Memory B cell (primary cell): ENCODE data around the gene RRP15.
A peak's percentile ranks its signal among the peaks of the same experiment; 100 is the strongest.

ENCODE experiments used
- ATAC-seq: fragments of 150-1000 bp; cut with Tn5 transposase; 2 replicates; pipeline ENCODE4 v1.10.0; 2021; ENCODE audit warnings: low read depth, mild to moderate bottlenecking, moderate library complexity
- DNase-seq, 2 donors: peaks; one replicate each; pipeline ENCODE4 v3.0.0; 2022; ENCODE audit warnings: low spot score in 2 of 2
- H3K27ac Mint-ChIP-seq: one replicate; pipeline ENCODE4 v1.8.0; 2022; ENCODE audit warnings: mild to moderate bottlenecking, moderate library complexity, mixed read lengths
- H3K27me3 Mint-ChIP-seq: one replicate; pipeline ENCODE4 v1.8.0; 2022; ENCODE audit warnings: mixed read lengths
- H3K36me3 Mint-ChIP-seq: one replicate; pipeline ENCODE4 v1.8.0; 2022; ENCODE audit warnings: mild to moderate bottlenecking, mixed read lengths
- H3K4me1 Mint-ChIP-seq: one replicate; pipeline ENCODE4 v1.8.0; 2022; ENCODE audit warnings: mixed read lengths
- H3K4me3 Mint-ChIP-seq: one replicate; pipeline ENCODE4 v1.8.0; 2022; ENCODE audit warnings: mild to moderate bottlenecking, moderate library complexity, mixed read lengths
- H3K9me3 Mint-ChIP-seq: one replicate; pipeline ENCODE4 v1.8.0; 2022; ENCODE audit warnings: mixed read lengths

The RRP15 gene

DNA sequence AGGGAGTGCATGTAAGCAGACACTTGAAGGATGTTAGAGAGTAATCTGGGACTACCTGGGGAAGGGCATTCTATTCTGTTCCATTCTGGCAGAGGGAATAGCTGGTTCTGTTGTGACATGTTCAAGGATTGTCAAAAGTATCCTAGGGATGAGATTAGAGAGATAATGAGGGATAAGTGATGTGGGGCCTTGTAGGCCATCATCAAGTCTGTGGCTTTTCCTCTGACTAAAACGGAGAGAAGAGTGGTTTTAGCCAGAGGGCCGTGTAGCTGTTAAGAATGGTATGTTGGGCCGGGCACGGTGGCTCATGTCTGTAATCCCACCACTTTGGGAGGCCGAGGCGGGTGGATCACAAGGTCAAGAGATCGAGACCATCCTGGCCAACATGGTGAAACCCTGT is 83.6 kb downstream of the RRP15 start:
- H3K27ac Mint-ChIP-seq: no peak overlapping the region
- H3K9me3 Mint-ChIP-seq: no peaks in the 10 kb centered on the region
- ATAC-seq (no peak), DNase-seq (no peak)
- no peaks in the 10 kb centered on the region for H3K4me1 Mint-ChIP-seq
- H3K27me3 Mint-ChIP-seq: peaks cover 4% of the 10 kb centered on the region
- peaks cover 2% of the 10 kb centered on the region for H3K36me3 Mint-ChIP-seq
- no peak overlapping the region for H3K4me3 Mint-ChIP-seq

DNA sequence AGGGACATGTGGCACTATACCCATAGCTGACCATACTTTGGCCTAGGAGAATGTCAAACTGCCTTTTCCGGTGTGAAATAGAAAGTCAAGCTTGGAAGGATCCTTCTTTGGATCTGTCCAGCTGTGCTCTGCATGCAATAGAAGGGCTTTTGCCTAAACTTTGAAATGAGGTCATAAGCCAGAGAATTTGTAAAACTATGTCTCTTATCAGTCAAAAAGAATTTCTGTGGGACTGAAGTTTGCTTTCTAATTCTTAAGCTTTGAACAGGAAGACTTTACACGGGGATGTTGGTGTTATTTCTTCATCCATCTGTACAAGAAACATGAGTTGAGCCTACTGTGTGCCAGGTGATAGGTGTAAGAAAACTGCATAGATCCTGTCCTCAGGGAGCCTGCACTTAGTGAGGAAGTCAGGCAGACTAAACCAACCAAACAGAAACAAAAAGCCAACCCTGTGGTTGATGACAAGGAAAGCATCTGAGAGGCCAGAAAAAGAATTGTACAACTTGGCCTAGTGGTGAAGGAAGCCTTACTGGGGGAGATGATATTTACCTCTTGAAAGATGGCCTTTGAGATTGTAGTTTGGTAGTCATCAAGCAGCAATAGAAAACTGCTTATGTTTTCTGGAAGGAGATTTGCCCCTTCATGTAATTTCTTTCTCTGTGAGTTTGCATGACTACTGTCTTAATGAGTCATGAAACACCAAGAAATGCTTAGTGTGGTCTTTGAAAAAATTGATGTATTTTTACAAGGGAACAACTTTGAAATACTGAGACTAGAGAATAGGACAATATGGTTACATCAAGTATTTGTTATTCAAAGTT is 84.8 kb downstream of the RRP15 start:
- peaks cover 4% of the 10 kb centered on the region for H3K27me3 Mint-ChIP-seq
- DNase-seq: no peak

DNA sequence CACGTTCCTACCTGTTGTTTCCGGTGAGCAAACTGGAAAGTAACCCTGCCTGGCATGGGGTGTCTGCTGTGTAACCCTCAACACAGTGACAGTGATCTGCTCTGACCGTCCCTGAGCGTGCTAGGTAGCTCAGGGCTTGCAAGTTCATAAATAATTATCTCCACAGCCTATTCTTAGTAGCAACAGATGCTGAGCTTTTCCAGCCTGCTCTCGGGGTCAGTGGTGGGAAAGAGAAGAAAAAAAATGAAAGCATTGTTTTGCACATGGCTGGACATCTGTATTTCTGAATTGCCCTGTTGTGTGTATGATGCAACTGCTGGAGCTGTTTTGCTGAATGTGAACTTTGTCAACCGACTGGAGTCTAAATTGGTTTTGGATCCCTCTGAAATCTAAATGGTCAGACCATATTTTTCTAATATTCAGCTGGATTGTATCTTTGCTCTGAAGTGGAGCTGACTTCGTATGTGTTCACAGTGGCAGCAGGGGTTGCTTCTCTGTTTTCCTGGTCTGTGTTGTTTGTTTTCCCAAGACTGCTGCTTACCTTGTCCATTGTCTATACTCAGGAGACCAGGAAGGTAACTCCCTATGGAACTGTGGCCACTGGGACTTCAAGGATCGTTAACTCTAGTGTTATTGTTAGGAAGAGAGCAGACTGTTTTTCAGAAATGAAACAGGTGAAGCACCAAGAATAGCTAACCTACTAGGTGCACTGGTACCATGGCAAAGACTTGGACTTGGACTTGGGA is 87.0 kb downstream of the RRP15 start:
- no peak for ATAC-seq
- Mint-ChIP-seq H3K36me3 (peaks cover 2% of the 10 kb centered on the region), H3K4me1 (peaks cover 5% of the 10 kb centered on the region), H3K27me3 (peaks cover 4% of the 10 kb centered on the region), H3K4me3 (no peak overlapping the region), H3K9me3 (no peaks in the 10 kb centered on the region), H3K27ac (no peak overlapping the region)
- DNase-seq: no peak

More for the DNA sequence above, 84.8 kb downstream of the RRP15 start:
- Mint-ChIP-seq H3K4me3 (no peak overlapping the region), H3K4me1 (no peaks in the 10 kb centered on the region), H3K9me3 (no peaks in the 10 kb centered on the region), H3K36me3 (peaks cover 2% of the 10 kb centered on the region), H3K27ac (no peak overlapping the region)
- ATAC-seq: no peak

DNA sequence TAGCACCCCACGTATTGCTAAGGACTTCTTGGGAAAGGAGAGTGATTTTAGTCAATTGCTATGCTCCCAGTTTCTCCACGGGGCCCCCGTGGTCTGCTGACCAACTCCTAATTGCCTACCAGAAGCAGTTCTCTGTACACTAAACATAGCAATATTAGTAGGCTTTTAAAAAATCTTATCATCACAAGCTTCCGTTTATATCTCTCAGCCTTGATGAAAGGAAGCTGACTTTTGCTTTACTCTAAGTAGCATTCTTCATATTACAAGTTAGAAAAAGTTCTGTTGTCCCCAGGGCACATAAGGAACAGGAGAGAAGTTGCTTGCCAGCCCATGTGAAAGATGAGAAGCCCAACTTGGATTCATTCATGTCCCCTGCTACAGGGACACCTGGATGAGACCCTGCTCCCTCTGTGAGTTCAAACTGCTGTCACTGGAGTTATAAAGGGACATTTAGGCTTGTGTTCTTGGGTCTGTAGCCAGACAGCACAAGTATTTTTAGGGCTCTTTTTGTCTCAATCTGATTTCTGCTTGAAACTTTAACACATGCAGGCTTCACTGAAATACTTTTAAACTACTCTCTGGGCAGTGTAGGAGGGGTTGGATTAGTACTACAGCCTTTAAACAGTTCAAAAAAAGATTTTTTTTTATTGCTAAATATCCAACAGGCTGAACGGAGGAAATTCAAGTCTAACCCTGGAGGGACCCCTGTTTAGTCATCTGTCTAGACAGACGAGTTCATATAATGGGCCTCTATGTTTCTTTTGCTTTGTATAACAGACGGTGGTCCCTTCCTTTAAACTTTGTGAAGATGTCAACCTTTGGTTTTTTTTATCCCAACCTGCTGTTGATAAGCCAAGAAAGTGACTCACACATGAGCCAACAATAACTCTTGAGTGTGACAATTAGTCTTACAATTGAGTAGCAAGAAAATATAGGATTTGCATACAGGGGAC is 89.6 kb downstream of the RRP15 start:
- DNase-seq: no peak
- no peaks in the 10 kb centered on the region for H3K9me3 Mint-ChIP-seq

DNA sequence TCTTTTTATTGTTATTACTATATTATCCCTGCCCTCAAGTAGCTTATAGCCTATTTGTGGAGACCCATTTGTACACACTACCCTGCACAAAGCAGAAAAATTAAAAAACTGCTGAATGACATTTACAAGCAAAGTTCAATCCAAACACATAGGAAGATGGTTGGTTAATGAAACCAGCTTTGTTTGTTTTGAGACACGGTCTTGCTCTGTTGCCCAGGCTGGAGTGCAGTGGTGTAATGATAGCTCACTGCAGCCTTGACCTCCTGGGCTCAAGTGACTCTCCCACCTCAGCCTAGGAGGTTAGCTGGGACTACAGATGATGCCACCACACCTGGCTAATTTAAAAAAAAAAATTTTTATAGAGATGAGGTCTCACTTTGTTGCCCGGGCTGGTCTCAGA is 91.6 kb downstream of the RRP15 start:
- DNase-seq (no peak), ATAC-seq (no peak)
- Mint-ChIP-seq H3K9me3 (no peaks in the 10 kb centered on the region), H3K4me3 (no peak overlapping the region), H3K4me1 (peaks cover 9% of the 10 kb centered on the region), H3K27ac (no peak overlapping the region), H3K36me3 (no peaks in the 10 kb centered on the region), H3K27me3 (peaks cover 4% of the 10 kb centered on the region)

More for the DNA sequence above, 89.6 kb downstream of the RRP15 start:
- no peaks in the 10 kb centered on the region for H3K36me3 Mint-ChIP-seq
- peaks cover 4% of the 10 kb centered on the region for H3K27me3 Mint-ChIP-seq
- no peak overlapping the region for H3K27ac Mint-ChIP-seq
- no peak overlapping the region for H3K4me3 Mint-ChIP-seq
- H3K4me1 Mint-ChIP-seq: peaks cover 9% of the 10 kb centered on the region
- ATAC-seq: no peak

DNA sequence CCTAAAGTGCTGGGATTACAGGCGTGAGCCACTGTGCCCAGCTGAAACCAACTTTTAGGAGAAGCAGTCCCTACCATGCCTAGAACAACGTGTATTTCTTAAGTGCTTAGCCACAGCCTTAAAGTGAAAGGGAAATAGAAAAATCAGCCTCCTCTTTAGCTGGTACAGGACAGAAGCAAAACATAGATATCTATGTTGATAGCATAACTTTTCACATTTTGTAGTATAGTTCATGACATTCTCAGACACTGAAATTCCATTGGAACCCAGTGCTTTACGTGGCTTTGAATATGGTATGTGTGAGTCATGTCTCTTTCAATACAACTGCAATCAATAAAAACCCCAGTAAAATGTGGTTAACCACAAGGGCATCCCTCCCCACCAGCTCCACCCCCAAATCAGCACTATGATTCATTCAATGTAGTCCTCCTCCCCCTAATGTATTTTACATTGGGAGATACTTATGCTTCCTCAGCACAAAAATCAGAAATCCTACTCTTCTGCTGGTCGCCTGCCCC is 92.1 kb downstream of the RRP15 start:
- H3K36me3 Mint-ChIP-seq: no peaks in the 10 kb centered on the region
- DNase-seq (no peak), ATAC-seq (peak; percentile 85)
- H3K27ac Mint-ChIP-seq: no peak overlapping the region
- no peaks in the 10 kb centered on the region for H3K9me3 Mint-ChIP-seq
- no peak overlapping the region for H3K4me3 Mint-ChIP-seq
- H3K4me1 Mint-ChIP-seq: peaks cover 9% of the 10 kb centered on the region
- peaks cover 3% of the 10 kb centered on the region for H3K27me3 Mint-ChIP-seq

DNA sequence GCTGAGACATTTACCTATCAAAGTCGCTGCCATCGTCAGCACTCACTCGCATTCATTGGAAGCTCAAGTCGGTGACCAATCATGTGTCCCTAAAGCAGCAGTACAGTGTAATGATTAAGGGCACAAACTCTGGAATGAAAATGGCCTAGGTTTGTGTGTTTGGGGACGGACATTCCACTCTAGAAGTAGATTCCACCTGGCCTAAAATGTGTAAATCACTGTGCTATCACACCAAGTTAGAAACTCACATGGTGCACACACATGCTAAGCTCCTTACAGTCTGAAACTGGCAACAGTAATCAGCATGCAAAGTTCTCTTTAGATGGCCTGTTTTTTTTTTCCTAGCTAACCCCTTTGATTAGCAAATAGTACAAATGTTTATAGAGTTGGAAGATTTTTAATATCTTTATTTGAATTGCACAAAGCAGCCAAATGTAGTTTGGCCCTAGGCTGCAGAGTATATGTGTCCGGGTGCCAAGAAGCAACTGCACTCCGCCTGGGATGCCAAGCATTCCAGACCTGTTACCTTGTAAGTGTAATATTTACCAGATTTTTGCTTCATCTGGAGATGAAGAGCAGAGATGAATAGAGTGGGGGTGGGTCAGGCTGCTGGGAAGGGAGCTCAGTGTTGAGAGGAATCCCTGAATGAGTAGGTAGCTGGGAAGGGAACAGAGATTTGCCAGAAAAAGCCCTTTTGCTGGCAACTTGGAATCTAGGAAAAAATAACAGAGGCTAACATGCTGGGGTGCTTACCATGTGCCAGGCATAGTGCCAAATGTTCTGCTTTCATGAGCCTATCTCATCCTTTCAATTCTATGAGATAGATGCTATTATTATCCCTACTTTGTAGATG is 95.3 kb downstream of the RRP15 start:
- Mint-ChIP-seq H3K27ac (no peak overlapping the region), H3K4me1 (peaks cover 9% of the 10 kb centered on the region), H3K4me3 (no peak overlapping the region), H3K9me3 (no peaks in the 10 kb centered on the region), H3K27me3 (peaks cover 4% of the 10 kb centered on the region), H3K36me3 (no peaks in the 10 kb centered on the region)
- ATAC-seq (no peak), DNase-seq (no peak)

DNA sequence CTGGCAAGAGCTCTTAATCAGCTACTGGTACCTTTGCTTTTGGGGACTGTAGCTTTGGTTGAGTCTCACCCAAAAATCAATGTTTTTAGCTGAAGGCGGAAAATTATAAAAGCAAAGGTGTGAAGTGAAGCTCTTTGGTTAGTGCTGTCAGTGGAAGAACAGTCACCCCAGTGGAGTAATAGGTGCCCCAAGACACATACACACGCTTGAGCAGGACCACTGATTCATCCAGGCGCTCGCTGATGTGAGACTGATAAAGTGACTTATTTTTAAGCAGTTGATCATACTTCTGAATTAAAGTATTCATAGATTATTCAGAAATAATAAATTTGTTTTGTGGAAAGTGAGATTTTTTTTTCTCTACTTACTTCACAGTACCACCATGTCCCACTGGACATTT is 97.2 kb downstream of the RRP15 start:
- DNase-seq (no peak), ATAC-seq (no peak)
- Mint-ChIP-seq H3K9me3 (no peaks in the 10 kb centered on the region), H3K27ac (no peak overlapping the region), H3K4me3 (no peak overlapping the region), H3K27me3 (peaks cover 4% of the 10 kb centered on the region), H3K36me3 (no peaks in the 10 kb centered on the region), H3K4me1 (peaks cover 2% of the 10 kb centered on the region)

DNA sequence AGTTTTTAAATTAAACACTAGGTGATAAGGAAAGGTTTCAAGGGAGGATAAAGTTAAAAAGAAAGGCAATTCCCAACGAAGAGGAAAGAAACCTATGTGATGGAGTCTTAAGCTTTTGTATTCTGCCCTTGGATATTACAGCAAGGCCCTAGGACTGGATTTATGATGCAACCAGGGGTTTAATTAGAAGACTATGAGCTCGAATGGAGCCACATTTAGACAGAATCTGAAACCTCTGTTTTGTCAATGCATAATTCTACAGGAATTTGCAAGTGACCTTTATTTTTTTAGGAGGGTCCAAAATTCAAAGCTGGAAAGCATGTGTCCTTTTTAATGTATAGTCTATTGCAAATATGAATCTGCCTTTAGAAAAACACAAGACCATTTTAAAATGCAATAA is 98.0 kb downstream of the RRP15 start:
- ATAC-seq (no peak), DNase-seq (no peak)
- peaks cover 4% of the 10 kb centered on the region for H3K27me3 Mint-ChIP-seq
- H3K27ac Mint-ChIP-seq: no peak overlapping the region
- no peaks in the 10 kb centered on the region for H3K36me3 Mint-ChIP-seq
- H3K9me3 Mint-ChIP-seq: no peaks in the 10 kb centered on the region
- no peaks in the 10 kb centered on the region for H3K4me1 Mint-ChIP-seq
- H3K4me3 Mint-ChIP-seq: no peak overlapping the region

DNA sequence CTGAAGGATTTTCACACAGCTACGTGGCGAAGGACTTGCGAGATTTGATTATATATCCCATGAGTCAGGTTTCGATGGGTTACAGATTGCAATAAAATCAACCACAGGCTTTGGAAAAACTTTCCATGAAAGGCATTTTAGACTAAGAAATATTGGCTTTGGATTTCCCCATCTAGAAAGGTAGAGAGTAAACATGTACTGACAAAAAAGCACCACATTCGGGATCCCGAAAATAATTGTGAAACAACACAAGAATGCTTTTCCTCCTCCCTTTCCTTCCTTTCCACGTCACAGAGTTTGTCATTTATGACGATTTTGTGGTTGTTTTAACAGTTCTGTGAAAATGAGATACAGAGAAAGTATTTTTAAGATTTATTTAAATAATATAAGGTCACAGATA is 98.6 kb downstream of the RRP15 start:
- peaks cover 4% of the 10 kb centered on the region for H3K27me3 Mint-ChIP-seq
- no peak for ATAC-seq

DNA sequence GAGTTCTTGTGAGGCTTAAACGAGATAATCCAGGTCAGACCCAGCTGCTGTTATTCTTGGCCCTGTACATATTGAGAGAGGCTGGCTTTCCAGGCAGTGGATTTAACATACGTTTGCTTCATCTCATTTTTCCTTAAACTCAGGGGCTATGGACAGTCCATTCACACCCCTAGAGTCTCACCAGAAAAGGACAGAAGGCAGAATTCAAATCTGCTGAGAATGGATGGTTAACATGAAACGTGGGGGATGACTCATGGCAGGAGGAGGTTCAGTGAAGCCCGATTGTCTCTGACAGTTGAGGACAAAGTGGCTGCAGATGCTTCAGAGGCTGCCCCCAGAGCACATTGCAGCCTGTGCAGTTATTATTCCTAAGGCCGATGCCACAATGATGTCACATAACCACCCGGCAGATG is 99.5 kb downstream of the RRP15 start:
- DNase-seq (no peak), ATAC-seq (no peak)
- Mint-ChIP-seq H3K9me3 (no peaks in the 10 kb centered on the region), H3K27ac (no peak overlapping the region), H3K27me3 (peaks cover 4% of the 10 kb centered on the region), H3K36me3 (no peaks in the 10 kb centered on the region), H3K4me3 (no peak overlapping the region), H3K4me1 (no peaks in the 10 kb centered on the region)

More for the DNA sequence above, 98.6 kb downstream of the RRP15 start:
- DNase-seq: no peak
- no peaks in the 10 kb centered on the region for H3K9me3 Mint-ChIP-seq
- H3K27ac Mint-ChIP-seq: no peak overlapping the region
- H3K4me1 Mint-ChIP-seq: no peaks in the 10 kb centered on the region
- H3K4me3 Mint-ChIP-seq: no peak overlapping the region
- H3K36me3 Mint-ChIP-seq: no peaks in the 10 kb centered on the region
